ENCODE results near the gene GLCE.
A peak's percentile ranks its signal among the peaks of the same experiment; 100 is the strongest.

The GLCE gene

DNA sequence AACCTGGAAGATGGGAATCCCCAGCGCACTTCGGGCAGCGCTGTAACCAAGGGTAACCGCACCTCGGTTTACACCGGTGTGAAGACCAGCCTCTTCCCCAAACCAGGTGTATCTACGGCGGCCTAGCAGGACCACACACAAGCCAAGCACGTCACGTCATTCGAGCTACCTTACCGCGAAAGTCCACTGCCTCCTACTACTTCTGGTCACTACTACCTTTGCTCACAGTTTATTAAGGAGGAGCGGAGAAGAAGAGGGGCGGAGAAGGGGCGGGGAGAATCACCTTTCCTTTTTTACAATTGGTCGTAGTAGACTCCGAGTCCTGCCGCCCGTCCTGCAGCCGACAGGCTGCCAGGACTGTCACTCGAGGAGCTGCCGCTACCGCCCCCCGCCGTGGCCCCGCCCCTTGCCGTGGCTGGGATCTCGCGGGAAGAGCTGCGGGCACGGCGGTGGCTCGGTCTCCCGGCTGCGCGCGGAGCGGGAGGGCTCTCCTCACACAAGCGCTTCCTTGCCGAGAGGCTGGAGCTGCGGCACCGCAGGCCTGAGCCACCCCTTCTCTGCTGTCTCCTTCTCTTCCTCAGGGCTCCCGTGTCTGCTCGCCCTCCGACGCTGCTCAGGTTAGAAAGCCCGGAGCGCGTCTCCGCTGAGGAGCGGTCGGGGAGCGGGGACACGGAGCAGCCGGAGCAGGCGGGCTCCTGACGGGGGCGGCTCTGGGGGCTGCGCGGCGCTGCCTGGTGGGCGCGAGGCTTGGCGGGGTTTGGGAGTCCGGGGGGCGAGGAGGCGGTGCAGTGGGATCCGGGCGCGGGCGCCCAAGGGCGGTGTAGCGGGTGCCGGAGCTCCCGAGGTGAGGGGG lies at the start of gene GLCE:
GLCE (plus strand) TSS at position 495 of the 853 bp plus-strand sequence. CDS start 95,172 bp downstream, outside the sequence.
- Mint-ChIP-seq H3K27ac (peak within 1 kb of the TSS; percentile 76), H3K4me3 (peak within 1 kb of the TSS; percentile 95), H3K36me3 (ENCODE audit: low read depth) (no peaks in the 10 kb centered on the region), H3K27me3 (ENCODE audit: low read depth) (peaks cover 38% of the 10 kb centered on the region), H3K4me1 (ENCODE audit: low read depth) (peaks cover 13% of the 10 kb centered on the region), H3K9me3 (no peaks in the 10 kb centered on the region)
- DNase-seq (ENCODE audit: low spot score) = peak; percentile 93

DNA sequence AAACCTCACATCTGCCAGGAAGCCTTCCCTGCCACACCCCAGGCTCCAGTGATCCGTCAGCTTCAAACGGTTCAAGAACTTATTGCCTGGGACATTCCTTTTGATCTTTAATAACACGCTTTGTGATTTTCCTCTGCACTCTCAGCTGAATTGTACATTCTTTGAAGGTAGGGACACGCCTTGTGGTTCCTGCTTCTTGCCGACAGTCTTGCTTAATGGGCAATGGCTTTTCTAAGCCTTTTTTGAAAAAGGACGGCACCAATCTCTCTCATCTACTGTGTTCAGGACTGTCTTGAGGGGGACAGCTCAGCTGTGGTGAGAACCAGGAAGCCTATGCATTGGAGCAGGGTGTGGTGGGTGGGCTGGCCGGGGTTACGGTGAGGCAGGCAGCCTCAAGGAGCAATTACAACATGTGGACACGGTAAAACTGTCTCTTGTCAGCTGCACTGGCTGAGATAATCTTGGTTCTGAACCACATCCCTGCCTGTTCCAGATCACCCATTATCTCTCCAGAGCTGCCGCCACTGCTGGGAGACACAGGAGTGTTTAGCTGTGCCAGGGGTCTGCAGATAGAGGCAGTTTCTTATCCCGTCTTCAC lies 46.0 kb upstream of the GLCE start:
- Mint-ChIP-seq H3K36me3 (ENCODE audit: low read depth) (no peaks in the 10 kb centered on the region), H3K9me3 (no peaks in the 10 kb centered on the region), H3K27me3 (ENCODE audit: low read depth) (peaks cover 30% of the 10 kb centered on the region), H3K27ac (no peak overlapping the region), H3K4me1 (ENCODE audit: low read depth) (no peaks in the 10 kb centered on the region), H3K4me3 (no peak overlapping the region)
- DNase-seq (ENCODE audit: low spot score) = no peak

DNA sequence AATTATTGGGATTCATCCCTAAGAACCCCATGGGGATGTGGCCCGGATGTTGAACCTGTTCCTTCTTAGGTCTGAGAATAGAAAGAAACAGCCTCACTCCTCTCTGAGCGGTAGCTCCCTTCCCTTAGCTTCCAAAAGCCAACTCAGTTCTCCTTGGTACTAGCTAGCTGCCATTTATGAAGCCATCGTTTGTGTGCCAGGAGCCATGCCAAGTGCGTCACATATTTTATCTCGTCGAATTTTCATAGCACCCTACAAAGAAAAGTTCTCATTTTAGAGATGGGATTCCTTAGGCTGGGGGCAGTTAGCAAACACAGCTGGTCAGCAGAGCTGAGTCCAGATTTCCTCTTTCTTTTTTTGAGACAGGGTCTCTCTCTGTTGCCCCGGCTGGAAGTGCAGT lies 45.4 kb upstream of the GLCE start:
- Mint-ChIP-seq H3K27ac (no peak overlapping the region), H3K4me1 (ENCODE audit: low read depth) (no peaks in the 10 kb centered on the region), H3K4me3 (no peak overlapping the region), H3K9me3 (no peaks in the 10 kb centered on the region), H3K36me3 (ENCODE audit: low read depth) (no peaks in the 10 kb centered on the region), H3K27me3 (ENCODE audit: low read depth) (peaks cover 26% of the 10 kb centered on the region)
- no peak for DNase-seq (ENCODE audit: low spot score)

DNA sequence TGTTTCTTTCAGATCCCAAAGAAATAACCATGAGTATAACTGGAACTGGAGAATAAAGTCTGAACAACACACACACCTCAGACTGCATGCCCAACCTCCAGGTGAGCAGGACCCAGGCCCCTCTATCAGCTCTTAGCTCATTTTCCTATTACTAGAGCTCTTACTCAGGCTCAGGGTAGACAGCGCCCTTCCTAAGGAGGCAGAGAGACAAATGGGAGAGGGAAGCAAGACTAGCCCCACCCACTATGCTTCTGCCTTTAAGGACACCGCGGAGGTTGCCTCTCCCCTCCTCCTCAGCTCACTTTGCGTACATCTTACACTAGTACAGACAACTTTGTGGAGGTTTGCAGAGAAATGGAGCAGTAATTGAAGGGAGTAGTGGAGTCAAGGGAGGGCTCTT lies 44.0 kb upstream of the GLCE start:
- Mint-ChIP-seq H3K36me3 (ENCODE audit: low read depth) (no peaks in the 10 kb centered on the region), H3K9me3 (no peaks in the 10 kb centered on the region), H3K4me3 (no peak overlapping the region), H3K27me3 (ENCODE audit: low read depth) (peaks cover 25% of the 10 kb centered on the region), H3K27ac (no peak overlapping the region), H3K4me1 (ENCODE audit: low read depth) (no peaks in the 10 kb centered on the region)
- no peak for DNase-seq (ENCODE audit: low spot score)

DNA sequence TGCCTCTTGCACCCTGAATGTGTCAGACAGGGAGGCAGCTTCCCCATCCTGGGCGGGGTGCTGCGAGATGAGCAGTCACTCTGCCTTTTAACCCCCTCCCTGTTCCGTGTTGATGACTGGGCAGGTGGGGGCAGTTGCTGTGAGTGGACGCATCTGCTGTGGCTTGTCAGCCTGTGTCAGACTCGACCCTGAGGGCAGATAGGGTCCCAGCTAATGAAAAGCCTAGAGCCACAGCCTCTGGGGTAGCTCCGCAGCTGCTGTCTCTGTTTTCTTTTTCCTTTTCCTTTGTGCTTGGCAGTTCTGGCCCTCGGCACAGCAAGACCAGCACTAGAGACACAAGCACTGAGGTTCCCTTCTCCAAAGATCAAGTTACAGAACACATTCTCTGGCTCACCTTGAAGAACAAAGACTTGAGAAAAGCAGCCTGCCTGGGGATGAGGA lies 43.0 kb upstream of the GLCE start:
- no peaks in the 10 kb centered on the region for H3K9me3 Mint-ChIP-seq
- DNase-seq (ENCODE audit: low spot score) = no peak
- H3K4me1 Mint-ChIP-seq (ENCODE audit: low read depth) = no peaks in the 10 kb centered on the region
- no peak overlapping the region for H3K4me3 Mint-ChIP-seq
- no peaks in the 10 kb centered on the region for H3K36me3 Mint-ChIP-seq (ENCODE audit: low read depth)
- H3K27me3 Mint-ChIP-seq (ENCODE audit: low read depth) = peaks cover 24% of the 10 kb centered on the region
- H3K27ac Mint-ChIP-seq = no peak overlapping the region

DNA sequence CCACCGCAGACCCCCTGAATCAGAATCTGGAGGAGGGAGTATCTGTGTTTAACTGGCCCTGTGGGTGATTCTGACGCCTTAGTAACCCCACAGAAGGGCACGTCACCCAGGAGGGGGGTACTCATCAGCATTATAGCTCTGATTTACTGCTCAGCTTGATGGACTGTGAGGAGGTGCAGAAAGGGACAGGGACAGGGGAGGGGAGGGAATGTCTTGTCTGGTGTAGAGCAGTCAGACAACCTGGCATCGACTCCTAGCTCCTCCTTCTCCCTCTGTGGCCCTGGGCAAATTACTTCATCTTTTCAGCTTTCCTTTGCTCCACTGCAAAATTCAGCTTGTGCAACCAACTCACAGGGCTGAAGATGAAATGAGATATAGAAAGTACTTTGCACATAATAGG lies 42.3 kb upstream of the GLCE start:
- no peak overlapping the region for H3K4me3 Mint-ChIP-seq
- H3K27me3 Mint-ChIP-seq (ENCODE audit: low read depth) = peaks cover 24% of the 10 kb centered on the region
- H3K36me3 Mint-ChIP-seq (ENCODE audit: low read depth) = no peaks in the 10 kb centered on the region
- DNase-seq (ENCODE audit: low spot score) = no peak
- no peaks in the 10 kb centered on the region for H3K9me3 Mint-ChIP-seq
- H3K4me1 Mint-ChIP-seq (ENCODE audit: low read depth) = no peaks in the 10 kb centered on the region
- no peak overlapping the region for H3K27ac Mint-ChIP-seq

DNA sequence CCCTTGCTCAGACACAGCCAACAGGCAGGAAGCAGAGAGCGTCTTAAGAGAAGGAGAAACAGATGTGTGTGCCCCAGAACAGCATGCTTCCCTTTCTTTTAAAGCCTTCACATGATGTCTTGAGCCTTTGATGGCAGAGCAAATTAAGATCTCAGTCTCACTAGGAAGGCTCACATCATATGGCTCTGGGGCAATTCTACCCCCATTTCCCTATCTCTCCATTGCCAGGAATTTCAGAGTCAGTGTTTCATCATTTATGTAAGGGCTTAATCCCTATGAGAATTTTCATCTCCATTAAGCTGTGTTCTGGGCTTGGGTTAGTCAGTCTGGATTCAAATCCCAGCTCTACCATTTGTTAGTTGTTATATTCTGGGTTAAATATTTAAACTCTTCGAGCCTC lies 41.4 kb upstream of the GLCE start:
- H3K36me3 Mint-ChIP-seq (ENCODE audit: low read depth) = no peaks in the 10 kb centered on the region
- no peak overlapping the region for H3K4me3 Mint-ChIP-seq
- no peaks in the 10 kb centered on the region for H3K9me3 Mint-ChIP-seq
- H3K27me3 Mint-ChIP-seq (ENCODE audit: low read depth) = peaks cover 17% of the 10 kb centered on the region
- DNase-seq (ENCODE audit: low spot score) = no peak
- no peak overlapping the region for H3K27ac Mint-ChIP-seq
- H3K4me1 Mint-ChIP-seq (ENCODE audit: low read depth) = no peaks in the 10 kb centered on the region

DNA sequence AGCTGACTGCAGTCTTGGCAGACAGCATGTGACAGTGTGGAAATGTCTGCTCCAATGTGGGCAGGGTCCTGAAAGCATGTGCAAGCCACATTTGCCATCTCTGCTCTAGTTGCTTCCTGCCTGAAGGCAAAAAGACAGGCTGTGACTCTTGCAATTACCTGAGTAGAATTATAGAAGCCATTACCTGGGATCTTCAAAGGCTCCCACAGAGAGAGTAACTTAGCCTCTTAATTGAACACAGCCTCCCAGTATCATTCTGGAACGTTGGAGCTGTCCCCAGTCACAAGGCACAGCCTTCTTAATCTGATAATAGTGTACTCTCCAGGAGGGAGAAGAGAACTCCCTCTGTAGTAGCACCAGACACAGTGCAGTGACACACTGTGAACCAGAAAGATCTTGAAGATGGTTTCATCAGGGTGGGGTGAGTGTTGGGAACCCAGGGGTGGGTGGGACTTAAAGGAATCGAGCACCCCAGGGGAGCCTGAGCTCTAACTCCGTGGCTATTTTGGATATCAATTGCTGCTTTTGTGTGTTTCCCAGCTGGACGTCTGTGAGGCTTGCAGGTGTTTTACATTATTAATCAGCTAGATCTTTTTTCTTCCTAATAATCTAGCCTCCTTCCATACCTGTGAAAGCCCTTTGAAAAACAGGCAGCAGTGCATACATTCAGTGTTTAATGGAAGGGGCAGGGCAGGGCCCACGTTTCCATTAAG lies 40.6 kb upstream of the GLCE start:
- Mint-ChIP-seq H3K27me3 (ENCODE audit: low read depth) (peaks cover 11% of the 10 kb centered on the region), H3K4me3 (no peak overlapping the region)

DNA sequence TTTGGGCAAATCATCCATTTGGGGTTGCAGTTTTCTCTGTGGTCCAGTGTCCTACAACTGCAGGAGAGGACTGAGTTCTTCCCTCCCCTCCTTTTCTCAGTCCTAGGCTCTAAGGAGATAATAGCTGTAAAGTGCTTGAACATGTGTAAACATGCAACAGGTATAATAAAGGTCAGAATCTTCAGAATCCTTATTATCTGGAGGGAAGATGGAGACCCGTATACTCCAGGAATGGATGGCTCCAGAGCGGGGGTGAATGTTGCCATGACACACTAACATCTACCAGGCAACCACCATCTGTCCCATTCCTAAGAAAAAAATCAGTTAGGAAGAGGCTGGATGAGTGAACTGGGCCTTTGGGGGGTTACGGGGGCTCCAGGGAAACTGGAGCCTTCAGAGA lies 39.7 kb upstream of the GLCE start:
- Mint-ChIP-seq H3K27me3 (ENCODE audit: low read depth) (peaks cover 9% of the 10 kb centered on the region), H3K9me3 (no peaks in the 10 kb centered on the region), H3K36me3 (ENCODE audit: low read depth) (no peaks in the 10 kb centered on the region), H3K4me1 (ENCODE audit: low read depth) (no peaks in the 10 kb centered on the region), H3K4me3 (no peak overlapping the region), H3K27ac (no peak overlapping the region)
- no peak for DNase-seq (ENCODE audit: low spot score)

More for the DNA sequence above, 40.6 kb upstream of the GLCE start:
- DNase-seq (ENCODE audit: low spot score) = no peak
- Mint-ChIP-seq H3K4me1 (ENCODE audit: low read depth) (no peaks in the 10 kb centered on the region), H3K36me3 (ENCODE audit: low read depth) (no peaks in the 10 kb centered on the region), H3K9me3 (no peaks in the 10 kb centered on the region), H3K27ac (no peak overlapping the region)

DNA sequence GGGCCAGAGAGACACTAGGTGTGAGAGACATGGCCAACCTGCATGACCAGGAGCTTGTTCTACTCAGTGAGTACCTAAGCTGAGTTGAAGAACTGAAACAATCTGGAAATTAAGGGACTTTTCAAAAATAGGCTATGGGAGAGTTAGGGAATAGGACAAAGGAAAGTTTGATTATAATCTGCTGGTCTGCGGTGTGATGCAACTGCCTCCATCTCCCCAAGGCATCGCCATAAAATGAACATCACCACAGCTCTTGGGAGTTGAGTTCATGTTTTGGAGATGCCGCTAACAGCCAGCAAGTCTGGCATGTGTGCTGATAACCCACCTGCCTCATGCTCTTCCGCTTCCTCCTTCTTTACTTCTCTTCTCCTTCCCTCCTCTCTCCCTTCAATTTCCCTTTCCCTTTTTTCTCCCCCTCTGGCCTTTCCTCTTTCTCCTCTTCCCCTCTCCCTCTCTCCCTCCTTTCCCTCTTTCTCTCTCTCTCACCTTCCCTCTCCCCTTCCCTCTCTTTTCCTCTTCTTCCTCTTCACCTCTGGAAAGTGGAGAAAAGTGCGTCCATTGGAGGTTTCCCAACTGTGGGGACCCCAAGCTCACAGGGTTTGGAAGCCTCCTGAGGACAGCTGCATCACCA lies 39.1 kb upstream of the GLCE start:
- no peak for DNase-seq (ENCODE audit: low spot score)
- Mint-ChIP-seq H3K9me3 (no peaks in the 10 kb centered on the region), H3K27ac (no peak overlapping the region), H3K36me3 (ENCODE audit: low read depth) (no peaks in the 10 kb centered on the region), H3K4me1 (ENCODE audit: low read depth) (no peaks in the 10 kb centered on the region), H3K4me3 (no peak overlapping the region), H3K27me3 (ENCODE audit: low read depth) (peaks cover 9% of the 10 kb centered on the region)

DNA sequence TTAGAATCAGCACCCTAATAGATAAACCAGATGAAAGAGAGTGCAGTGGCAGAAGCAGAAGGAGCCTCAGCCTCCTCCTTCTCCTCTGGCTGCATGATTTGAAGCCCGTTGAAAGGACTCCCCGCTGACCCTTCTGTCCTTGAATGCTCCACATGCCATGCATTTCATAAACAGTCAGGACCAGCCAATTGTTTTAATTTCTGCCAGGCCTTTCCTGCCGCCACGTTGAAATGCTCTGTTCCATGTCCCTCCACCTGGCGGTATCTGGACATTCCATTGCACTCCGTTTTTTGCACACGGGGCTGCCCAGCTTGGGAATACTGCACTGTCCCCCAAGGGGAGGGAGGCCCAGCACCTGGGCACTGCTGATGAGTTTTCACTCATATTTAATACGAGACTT lies 35.2 kb upstream of the GLCE start:
- peaks cover 2% of the 10 kb centered on the region for H3K4me1 Mint-ChIP-seq (ENCODE audit: low read depth)
- H3K4me3 Mint-ChIP-seq = no peak overlapping the region
- no peaks in the 10 kb centered on the region for H3K9me3 Mint-ChIP-seq
- H3K27ac Mint-ChIP-seq = no peak overlapping the region
- H3K27me3 Mint-ChIP-seq (ENCODE audit: low read depth) = peaks cover 4% of the 10 kb centered on the region
- DNase-seq (ENCODE audit: low spot score) = no peak
- no peaks in the 10 kb centered on the region for H3K36me3 Mint-ChIP-seq (ENCODE audit: low read depth)

DNA sequence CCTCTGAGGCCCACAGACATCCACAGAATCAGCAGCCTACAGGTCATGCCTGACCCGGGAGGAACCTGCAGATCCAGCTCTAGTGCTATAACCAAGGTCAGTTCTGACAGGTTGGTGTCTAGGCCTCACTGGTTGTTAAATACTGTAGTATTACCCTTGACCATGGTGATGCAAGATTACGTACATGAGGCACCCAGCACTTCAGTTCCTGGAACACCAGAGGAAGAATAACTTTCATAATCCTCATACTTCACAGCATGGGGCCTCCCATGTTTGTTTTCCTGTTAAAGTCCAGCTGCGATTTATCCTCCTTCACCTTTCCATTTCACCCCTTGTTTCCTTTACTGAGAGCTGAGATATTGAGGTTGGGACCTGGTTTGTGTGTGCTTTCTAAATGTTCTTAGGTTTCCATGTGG lies 34.4 kb upstream of the GLCE start:
- H3K36me3 Mint-ChIP-seq (ENCODE audit: low read depth) = no peaks in the 10 kb centered on the region
- DNase-seq (ENCODE audit: low spot score) = no peak
- peaks cover 2% of the 10 kb centered on the region for H3K4me1 Mint-ChIP-seq (ENCODE audit: low read depth)
- no peaks in the 10 kb centered on the region for H3K9me3 Mint-ChIP-seq
- no peak overlapping the region for H3K27ac Mint-ChIP-seq
- peaks cover 3% of the 10 kb centered on the region for H3K27me3 Mint-ChIP-seq (ENCODE audit: low read depth)
- H3K4me3 Mint-ChIP-seq = no peak overlapping the region

DNA sequence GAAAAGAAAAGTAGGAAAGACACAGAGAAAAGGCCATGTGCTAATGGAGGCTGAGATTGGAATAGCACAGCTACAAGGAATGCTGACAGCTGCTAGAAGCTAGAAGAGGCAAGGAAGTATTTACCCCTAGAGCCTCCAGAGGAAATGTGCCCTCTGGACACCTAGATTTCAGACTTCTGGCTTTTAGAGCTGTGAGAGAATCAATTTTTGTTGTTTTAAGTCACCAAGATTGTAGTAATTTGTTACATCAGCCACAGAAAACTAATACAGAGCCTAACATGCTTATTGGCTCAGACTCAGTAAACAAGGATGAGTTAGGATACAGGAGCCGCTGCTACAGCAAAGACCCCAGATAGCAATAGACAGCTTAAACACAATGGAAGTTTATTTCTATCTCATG lies 33.1 kb upstream of the GLCE start:
- H3K9me3 Mint-ChIP-seq = no peaks in the 10 kb centered on the region

More for the DNA sequence above, 33.1 kb upstream of the GLCE start:
- DNase-seq (ENCODE audit: low spot score) = no peak
- Mint-ChIP-seq H3K36me3 (ENCODE audit: low read depth) (no peaks in the 10 kb centered on the region), H3K4me1 (ENCODE audit: low read depth) (peaks cover 2% of the 10 kb centered on the region), H3K27ac (no peak overlapping the region), H3K27me3 (ENCODE audit: low read depth) (peaks cover 3% of the 10 kb centered on the region), H3K4me3 (no peak overlapping the region)
